ENCODE results near the gene VANGL1.

Gene VANGL1

GRCh38 chr1:115669002-115669673 is 27.4 kb downstream of the VANGL1 start:
- FAIRE-seq, result no peak

- no peak for FAIRE-seq
These were observed 28.1 kb downstream of the VANGL1 start for GRCh38 chr1:115669886-115670285.

- FAIRE-seq, result no peak
These were observed 28.9 kb downstream of the VANGL1 start for GRCh38 chr1:115670476-115671175.

GRCh38 chr1:115671176-115671934 is 29.6 kb downstream of the VANGL1 start:
- FAIRE-seq, result no peak

- FAIRE-seq, result no peak
These were observed 30.6 kb downstream of the VANGL1 start for GRCh38 chr1:115672224-115673009.

GRCh38 chr1:115676498-115677181 is 34.9 kb downstream of the VANGL1 start:
- FAIRE-seq, result no peak

GRCh38 chr1:115677182-115677555 is 35.4 kb downstream of the VANGL1 start:
- FAIRE-seq, result no peak

- no peak for FAIRE-seq
These were observed 35.8 kb downstream of the VANGL1 start for GRCh38 chr1:115677565-115677964.

- FAIRE-seq, result no peak
These were observed 36.4 kb downstream of the VANGL1 start for GRCh38 chr1:115678141-115678540.

GRCh38 chr1:115679141-115679611 is 37.4 kb downstream of the VANGL1 start:
- FAIRE-seq, result no peak

GRCh38 chr1:115680730-115681111 is 39.0 kb downstream of the VANGL1 start:
- no peak for FAIRE-seq

GRCh38 chr1:115682792-115683191 is 41.0 kb downstream of the VANGL1 start:
- no peak for FAIRE-seq

- no peak for FAIRE-seq
These were observed 43.4 kb downstream of the VANGL1 start for GRCh38 chr1:115685029-115685705.

- FAIRE-seq, result no peak
These were observed 46.0 kb downstream of the VANGL1 start for GRCh38 chr1:115687744-115688143.

GRCh38 chr1:115690972-115691371 is 49.2 kb downstream of the VANGL1 start:
- no peak for FAIRE-seq

- FAIRE-seq, result no peak
These were observed 50.5 kb downstream of the VANGL1 start for GRCh38 chr1:115692224-115692623.

- no peak for FAIRE-seq
These were observed 53.0 kb downstream of the VANGL1 start for GRCh38 chr1:115694805-115695204.

GRCh38 chr1:115697619-115698018 is 55.8 kb downstream of the VANGL1 start:
- FAIRE-seq, result no peak

- no peak for FAIRE-seq
These were observed 59.3 kb downstream of the VANGL1 start for GRCh38 chr1:115701090-115701489.

GRCh38 chr1:115702959-115703358 is 61.2 kb downstream of the VANGL1 start:
- no peak for FAIRE-seq

GRCh38 chr1:115705085-115705951 is 63.5 kb downstream of the VANGL1 start:
- no peak for FAIRE-seq

All from islet of Langerhans (tissue), 1 donor.